NCI-H2196 treated with DMSO at 0.1 percent for 48 hours (cell line): Measurements from ENCODE around the gene MFSD2A.
"Not testable (repeated sequence)": the region's sequence is repeated elsewhere in the genome, so short reads cannot be mapped to it uniquely, and the experiment has no call there.

Experiments used
- DNase-seq: peaks from one replicate; lab custom pipeline; 2025; ENCODE audit not compliant: unreplicated experiment; lab: John Stamatoyannopoulos, UW

MFSD2A gene

DNA sequence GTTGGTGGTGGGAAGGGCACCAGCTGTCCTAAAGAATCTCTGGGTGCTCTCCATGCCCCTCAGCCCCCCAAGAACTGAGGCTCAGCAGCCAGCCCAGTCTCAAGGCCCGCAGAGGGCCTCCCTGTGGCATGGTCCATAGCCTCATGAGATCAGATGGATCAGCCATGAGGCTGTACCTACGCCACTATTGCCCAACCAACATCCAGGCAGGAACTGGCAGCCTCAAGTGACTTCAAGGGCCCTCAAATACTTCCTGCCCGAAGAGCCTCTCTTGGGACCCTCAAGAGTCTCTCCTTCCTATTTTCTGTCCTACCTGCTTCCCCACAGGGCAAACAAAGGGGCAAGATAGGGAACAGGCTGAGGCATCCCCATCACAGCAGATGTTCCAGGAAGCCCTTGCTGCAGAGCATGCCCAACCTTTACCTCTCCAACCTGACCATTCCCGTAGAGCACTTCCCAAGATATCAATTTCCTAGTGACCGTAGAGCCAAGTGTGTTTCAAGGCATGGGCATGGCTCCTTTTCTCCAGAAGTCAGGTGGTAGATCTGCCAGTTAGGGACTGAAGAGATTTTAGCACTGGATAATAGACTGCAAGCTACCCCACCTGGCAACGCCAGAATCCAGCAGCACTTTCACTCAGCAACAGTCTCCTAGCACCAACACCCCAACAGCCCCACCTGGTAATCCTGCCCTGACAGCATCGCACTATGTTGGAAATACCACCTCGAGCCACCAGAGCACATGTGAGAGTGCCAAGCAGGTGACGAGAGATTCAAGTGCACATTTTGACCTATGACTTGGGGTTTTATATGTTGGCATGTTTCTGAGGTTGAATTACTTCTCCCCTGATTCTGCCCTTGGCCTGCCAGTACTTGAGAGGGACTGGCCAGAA is 13.7 kb upstream of the MFSD2A start:
- DNase-seq = no peak

DNA sequence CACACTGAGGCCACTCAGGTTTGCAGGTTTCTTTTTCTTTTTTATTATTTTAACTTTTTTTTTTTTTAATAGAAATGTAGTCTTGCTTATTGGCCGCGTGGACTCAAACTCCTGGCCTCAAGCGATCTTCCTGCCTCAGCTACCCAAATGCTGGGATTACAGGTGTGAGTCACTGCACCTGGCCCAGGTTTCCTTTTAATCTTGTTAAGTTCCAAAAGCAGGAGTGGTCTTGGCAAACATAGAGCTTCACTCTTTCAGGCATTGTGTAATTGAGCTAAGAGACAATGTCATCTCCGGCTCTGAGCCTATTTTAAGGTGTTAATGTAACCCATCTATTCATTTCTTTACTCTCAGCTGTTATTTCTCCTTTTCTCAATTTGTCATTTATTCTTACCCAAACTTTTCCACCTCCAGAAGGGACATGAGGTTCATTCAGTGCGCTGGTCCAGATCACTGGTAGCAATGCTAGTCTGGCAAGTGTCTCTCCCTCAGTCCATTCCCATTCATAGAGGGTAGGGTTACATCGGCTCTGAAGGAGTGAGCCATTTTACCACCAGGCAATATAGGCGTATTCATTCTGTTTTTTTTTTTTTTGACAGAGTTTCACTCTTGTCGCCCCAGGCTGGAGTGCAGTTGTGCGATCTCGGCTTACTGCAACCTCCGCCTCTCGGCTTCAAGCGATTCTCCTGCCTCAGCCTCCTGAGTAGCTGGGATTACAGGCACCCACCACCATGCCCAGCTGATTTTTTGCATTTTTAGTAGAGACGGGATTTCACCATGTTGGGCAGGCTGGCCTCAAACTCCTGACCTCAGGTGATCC is 11.3 kb upstream of the MFSD2A start:
- DNase-seq = no peak

GRCh38 chr1:39944410-39945112 is 10.4 kb upstream of the MFSD2A start:
- DNase-seq = no peak

- DNase-seq = no peak
These were observed 8.7 kb upstream of the MFSD2A start for GRCh38 chr1:39946216-39946615.

- no peak for DNase-seq
These were observed 7.7 kb upstream of the MFSD2A start for GRCh38 chr1:39947260-39947659.

- DNase-seq = no peak
These were observed 5.1 kb upstream of the MFSD2A start for GRCh38 chr1:39949891-39950290.

GRCh38 chr1:39951926-39952325 is 3.0 kb upstream of the MFSD2A start:
- DNase-seq = no peak

- no peak for DNase-seq
These were observed 2.4 kb upstream of the MFSD2A start for GRCh38 chr1:39952359-39953110.

DNA sequence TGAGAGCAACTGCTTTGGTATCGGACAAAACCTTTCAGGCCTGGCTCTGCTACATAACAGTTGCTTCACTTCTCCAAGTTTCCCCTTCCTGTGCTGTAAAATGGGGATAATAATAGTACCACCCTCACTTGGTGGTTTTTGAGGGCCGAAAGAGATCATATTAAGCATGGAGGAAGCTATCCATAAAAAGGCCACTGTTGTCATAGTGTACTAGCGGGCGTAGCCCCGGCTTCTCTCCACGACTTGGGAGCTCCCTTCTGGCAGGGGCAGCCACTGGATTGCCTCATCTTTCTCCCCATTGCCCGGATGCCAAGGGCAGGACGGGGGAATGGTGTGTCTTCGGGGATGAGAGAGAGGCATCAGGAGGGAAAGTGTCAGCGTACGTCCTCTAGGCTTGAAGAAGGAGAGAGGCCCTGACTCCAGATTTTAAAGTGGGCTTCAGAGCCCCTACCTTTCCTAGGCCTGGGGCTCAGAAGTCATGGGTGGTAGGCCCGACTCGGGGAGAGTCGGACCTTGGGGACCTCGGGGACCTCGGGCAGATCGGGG is 548 bp upstream of the MFSD2A start:
- DNase-seq = no peak

GRCh38 chr1:39955547-39956539 is 898 bp downstream of the MFSD2A start:
- peak; percentile 50 for DNase-seq

GRCh38 chr1:39957299-39958015 is 2.5 kb downstream of the MFSD2A start:
- no peak for DNase-seq

DNA sequence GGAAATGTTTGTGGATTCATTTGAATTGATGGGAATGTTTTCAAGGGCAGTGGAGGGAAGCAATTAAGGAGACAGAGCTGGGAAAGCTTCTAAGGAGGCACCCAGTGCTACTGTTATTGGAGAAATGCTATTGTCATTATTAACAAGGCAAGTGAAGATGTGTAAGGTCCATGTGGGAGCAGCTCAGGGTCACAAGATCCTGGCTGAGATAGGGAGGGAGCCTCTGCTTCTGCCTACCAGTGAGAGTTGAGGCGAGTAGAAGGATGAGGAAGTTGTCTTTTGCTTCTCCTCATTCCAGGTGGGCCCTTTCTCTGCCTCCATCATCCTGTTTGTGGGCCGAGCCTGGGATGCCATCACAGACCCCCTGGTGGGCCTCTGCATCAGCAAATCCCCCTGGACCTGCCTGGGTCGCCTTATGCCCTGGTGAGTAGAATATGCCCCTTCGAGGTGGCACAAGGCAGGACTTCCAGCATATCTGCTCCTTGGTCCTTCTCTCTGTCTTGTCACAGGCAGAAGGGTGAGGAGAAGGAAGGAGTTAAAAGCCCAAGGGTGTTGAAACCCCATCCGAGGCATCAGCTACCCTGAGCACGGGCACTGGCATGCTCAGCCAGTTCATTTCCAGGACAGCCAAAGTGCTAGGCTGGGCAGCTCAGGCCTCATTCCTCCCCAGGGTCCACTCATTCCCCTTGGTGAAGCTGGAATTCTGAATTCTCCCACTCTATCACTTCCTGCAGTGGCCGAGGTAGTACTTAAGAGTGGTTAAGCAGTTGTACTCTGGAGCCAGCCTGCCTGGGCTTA is 3.7 kb downstream of the MFSD2A start:
- no peak for DNase-seq

GRCh38 chr1:39959651-39960333 is 4.8 kb downstream of the MFSD2A start:
- DNase-seq = no peak

DNA sequence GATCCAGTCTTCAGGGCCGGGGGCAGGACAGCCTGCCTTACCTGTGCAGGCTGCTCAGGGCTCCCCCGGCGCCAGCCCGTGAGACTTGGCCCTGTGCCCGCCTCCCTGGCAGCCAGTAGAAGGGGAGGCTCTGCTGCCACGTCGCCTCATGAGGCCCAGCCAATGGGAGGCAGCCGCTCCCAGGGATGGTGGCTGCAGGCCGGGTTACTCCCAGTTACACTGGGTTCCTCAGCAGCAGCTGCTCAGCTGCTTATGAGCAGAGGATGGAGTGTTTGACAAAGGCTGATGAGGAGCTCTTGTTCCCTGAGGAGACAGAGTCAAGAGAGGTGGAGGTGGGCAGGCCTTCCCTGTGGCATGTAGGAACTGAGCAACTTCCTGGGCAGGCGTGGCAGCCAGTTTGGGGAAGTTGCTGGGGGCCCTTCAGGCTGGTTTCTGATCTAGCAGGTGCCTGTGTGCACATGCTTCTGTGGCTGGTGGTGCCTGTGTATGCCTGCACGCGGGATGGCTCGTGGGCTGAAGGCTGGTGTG is 5.5 kb downstream of the MFSD2A start:
- peak; percentile 95 for DNase-seq

DNA sequence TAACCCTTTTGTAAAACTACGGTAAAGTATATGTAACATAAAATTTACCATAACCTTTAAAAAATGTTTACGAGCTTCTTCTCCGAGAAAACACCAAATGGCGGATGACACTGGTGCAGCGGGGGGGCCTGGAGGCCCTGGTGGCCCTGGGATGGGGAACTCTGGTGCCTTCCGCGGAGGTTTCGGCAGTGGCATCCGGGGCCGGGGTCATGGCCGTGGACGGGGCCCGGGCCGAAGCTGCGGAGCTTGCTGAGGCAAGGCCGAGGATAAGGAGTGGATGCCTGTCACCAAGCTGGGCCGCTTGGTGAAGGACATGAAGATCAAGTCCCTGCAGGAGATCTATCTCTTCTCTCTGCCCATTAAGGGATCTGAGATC is 7.5 kb downstream of the MFSD2A start:
- no peak for DNase-seq

- DNase-seq = not testable (repeated sequence)
These were observed 8.0 kb downstream of the MFSD2A start for GRCh38 chr1:39962964-39963363.

- no peak for DNase-seq
These were observed 9.6 kb downstream of the MFSD2A start for GRCh38 chr1:39964552-39964951.
